GM12878 (cell line): Measurements from ENCODE around the gene HEATR1. TPM values are rescaled to one million over a fixed set of nuclear protein-coding genes. Genes with fewer than 3 reads are reported as not detected.
"Not testable (repeated sequence)": the region's sequence is repeated elsewhere in the genome, so short reads cannot be mapped to it uniquely, and the experiment has no call there.

Experiments used
- ATAC-seq: fragments of 200-7000 bp; cut with Tn5 transposase; 3 replicates; pipeline ENCODE4 v1.9.1; 2020; ENCODE audit warnings: mild to moderate bottlenecking, moderate library complexity
- BruUV-seq: library from RNA; stranded (reverse); fragments of 400-500 nt; replicated peaks from 2 replicates; lab custom pipeline; 2021; lab: Mats Ljungman, UMichigan
- CTCF ChIA-PET: fragments of 300-600 bp; sonication (Branson Sonifier 250); formaldehyde crosslinking; extraction: SDS; loops from one replicate; lab custom pipeline; 2021; ENCODE audit warnings: inconsistent platforms; lab: Yijun Ruan, JAX
- POLR2A ChIA-PET: fragments of 350-600 bp; formaldehyde crosslinking; extraction: SDS; loops from one replicate; lab custom pipeline; 2021; ENCODE audit warnings: inconsistent platforms; lab: Charles Lee
- RAD21 ChIA-PET: fragments of 300-600 bp; sonication (Branson Sonifier 250); formaldehyde crosslinking; loops from one replicate; lab custom pipeline; 2023; ENCODE audit warnings: antibody characterized with exemption; ENCODE audit not compliant: unreplicated experiment; lab: Charles Lee
- SMC1A ChIA-PET: fragments of 300-600 bp; sonication (Branson Sonifier 250); formaldehyde crosslinking; loops from one replicate; lab custom pipeline; 2023; ENCODE audit not compliant: unreplicated experiment, uncharacterized antibody; lab: Charles Lee
- DNase-seq: peaks from one replicate; pipeline ENCODE4 v3.0.0-alpha.2; 2011; ENCODE audit warnings: low read depth, low spot score
- FAIRE-seq: peaks from 3 replicates; lab custom pipeline; 2011; peaks lifted over from hg19 to GRCh38; lab: Jason Lieb, UNC
- H2AFZ ChIP-seq: 2 replicates; pipeline ENCODE4 v1.6.0; 2011; ENCODE audit warnings: low read depth, low read length, control low read depth; ENCODE audit not compliant: control insufficient read depth
- H3K27ac ChIP-seq: 2 replicates; pipeline ENCODE4 v1.5.1; 2011; ENCODE audit warnings: control low read depth; ENCODE audit not compliant: control insufficient read depth, insufficient read depth
- H3K27me3 ChIP-seq, 2 experiments: replicated peaks in 1 of 2; 2 replicates each; pipeline versions ENCODE4 v1.6.0 to v1.6.1; 2011; ENCODE audit warnings: low read length in 1 of 2; ENCODE audit not compliant: control insufficient read depth in 2 of 2, insufficient read depth in 2 of 2
- H3K36me3 ChIP-seq, 2 experiments: 2 replicates each; pipeline ENCODE4 v1.5.1; 2011; ENCODE audit warnings: low read length in 1 of 2; ENCODE audit not compliant: control insufficient read depth in 2 of 2, insufficient read depth in 2 of 2
- H3K4me1 ChIP-seq: 2 replicates; pipeline ENCODE4 v1.6.1; 2011; ENCODE audit warnings: mild to moderate bottlenecking, low read length, moderate library complexity, mixed read lengths; ENCODE audit not compliant: control insufficient read depth, insufficient read depth
- H3K4me2 ChIP-seq: 2 replicates; pipeline ENCODE4 v1.6.0; 2011; ENCODE audit warnings: control low read depth; ENCODE audit not compliant: control insufficient read depth, insufficient read depth
- H3K4me3 ChIP-seq: fragments of 200-600 bp; sonication (generic); 2 replicates; pipeline ENCODE4 v1.5.1; 2016
- H3K79me2 ChIP-seq: 2 replicates; pipeline ENCODE4 v1.6.0; 2011; ENCODE audit warnings: low read length; ENCODE audit not compliant: control insufficient read depth, insufficient read depth
- H3K9ac ChIP-seq: 2 replicates; pipeline ENCODE4 v1.8.0; 2011; ENCODE audit warnings: low read length, control low read depth, mixed read lengths; ENCODE audit not compliant: control insufficient read depth, insufficient read depth
- H3K9me3 ChIP-seq: replicated peaks from 3 replicates; pipeline ENCODE4 v1.5.1; 2011; ENCODE audit warnings: mild to moderate bottlenecking, low read length; ENCODE audit not compliant: control insufficient read depth, insufficient read depth
- H4K20me1 ChIP-seq: 2 replicates; pipeline ENCODE4 v1.6.0; 2011; ENCODE audit not compliant: control insufficient read depth, insufficient read depth
- ZNF687 ChIP-seq: fragments of 450-650 bp; IDR thresholded peaks from 2 replicates; pipeline ENCODE4 v1.6.1; 2017; ENCODE audit warnings: mild to moderate bottlenecking, moderate library complexity
- WGBS: methylation state at CpG from one replicate; pipeline ENCODE4 v1.1.6; 2016; ENCODE audit warnings: low lambda C conversion rate; ENCODE audit not compliant: insufficient replicate concordance, insufficient coverage; ENCODE audit errors: missing lambda C conversion rate; 5-methylcytosine and 5-hydroxymethylcytosine counted together
- in situ Hi-C: fragments of 300-500 bp; cut with MboI; formaldehyde crosslinking; loops from 9 replicates; pipeline ENCODE4 v1.14.3; 2018; ENCODE audit warnings: mixed read lengths
- intact Hi-C: fragments of 100-400 bp; cut with micrococcal nuclease; formaldehyde crosslinking; loops from one replicate; pipeline ENCODE4 v1.14.2; 2022; ENCODE audit not compliant: unreplicated experiment
- polyA plus RNA-seq, 11 experiments: library from polyadenylated mRNA; depleted of rRNA in 4 of 11; unstranded in 6 of 11; stranded (reverse) in 5 of 11; fragments of >200 nt; fragmentation: Nextera tagmentation in 4 of 11; fragmentation: Illumina TruSeq in 1 of 11; extraction: Ambion mirVana in 4 of 11; extraction: Trizol in 1 of 11; gene quantifications; 1 replicate in 1 of 11; 2 replicates in 10 of 11; pipeline versions ENCODE4 v1.2.1 to v1.2.3, GENCODE V29; 2011 to 2016; ENCODE audit warnings: inconsistent platforms in 2 of 11, missing spikeins in 2 of 11, low read depth in 1 of 11
- total RNA-seq, 4 experiments: library from RNA; depleted of rRNA in 3 of 4; stranded (reverse); fragments of >200 nt in 3 of 4; fragmentation: Illumina TruSeq in 1 of 4; extraction: Trizol in 1 of 4; gene quantifications; 2 replicates each; pipeline versions ENCODE4 v1.2.1 to v1.2.3, GENCODE V29; 2013 to 2021
- TF ChIP-seq, protein P1 (sequence below), 3 experiments: IDR thresholded peaks in 2 of 3; conservative IDR thresholded peaks in 1 of 3; 2 replicates each; pipeline ENCODE4 v1.5.1; 2011; ENCODE audit warnings: low read depth in 3 of 3, low read length in 3 of 3, mild to moderate bottlenecking in 3 of 3, control low read depth in 2 of 3, moderate library complexity in 2 of 3, inconsistent platforms in 1 of 3, mixed read lengths in 1 of 3; ENCODE audit not compliant: control insufficient read depth in 2 of 3, insufficient read depth in 1 of 3; ENCODE audit errors: extremely low read depth in 1 of 3

HEATR1 gene
- total and polyA plus RNA-seq, 10 of the 15 experiments (the other 5 are each of a cell fraction or from before 2014, with no cell fraction given): 8.6 to 72.3 (median 41.9) TPM

DNA sequence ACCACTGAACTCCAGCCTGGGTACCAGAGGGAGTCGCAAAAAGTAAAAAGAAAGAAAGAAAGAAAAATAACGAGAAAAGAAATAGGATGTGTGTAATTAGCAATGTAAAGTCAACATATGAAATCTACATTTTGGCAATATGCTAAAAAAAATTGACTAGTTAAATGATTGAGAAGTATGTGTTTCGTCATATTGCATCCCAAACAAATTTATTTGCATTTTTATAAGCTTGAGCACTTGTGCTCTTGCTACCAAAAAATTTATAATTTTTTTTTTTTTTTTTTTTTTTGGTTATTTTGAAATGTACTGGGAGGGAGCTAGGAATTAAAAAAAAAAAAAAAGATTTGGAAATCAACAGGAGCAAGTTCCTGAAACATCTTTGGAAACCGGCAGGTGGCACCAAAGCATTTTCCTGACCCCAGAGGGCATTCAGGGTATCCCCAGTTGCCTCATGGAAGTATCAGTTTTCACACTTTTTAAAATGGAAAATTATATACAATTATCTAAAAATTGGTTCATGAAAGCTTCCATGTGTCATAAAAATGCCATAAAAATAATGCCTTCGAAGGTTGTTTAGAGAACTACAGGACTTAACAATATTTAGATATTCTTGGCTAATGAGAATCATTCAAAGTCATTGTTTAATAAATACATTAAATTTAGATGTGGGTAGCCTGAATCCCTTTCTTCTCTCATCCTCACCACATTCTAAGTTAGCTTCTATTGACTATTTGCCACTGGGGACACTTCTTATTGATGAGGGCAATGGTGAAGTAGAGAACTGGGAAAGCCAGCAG is 4.8 kb upstream of the HEATR1 start (continued):
- TF ChIP-seq ZNF687: no peak
- TF ChIP-seq, protein P1, sequence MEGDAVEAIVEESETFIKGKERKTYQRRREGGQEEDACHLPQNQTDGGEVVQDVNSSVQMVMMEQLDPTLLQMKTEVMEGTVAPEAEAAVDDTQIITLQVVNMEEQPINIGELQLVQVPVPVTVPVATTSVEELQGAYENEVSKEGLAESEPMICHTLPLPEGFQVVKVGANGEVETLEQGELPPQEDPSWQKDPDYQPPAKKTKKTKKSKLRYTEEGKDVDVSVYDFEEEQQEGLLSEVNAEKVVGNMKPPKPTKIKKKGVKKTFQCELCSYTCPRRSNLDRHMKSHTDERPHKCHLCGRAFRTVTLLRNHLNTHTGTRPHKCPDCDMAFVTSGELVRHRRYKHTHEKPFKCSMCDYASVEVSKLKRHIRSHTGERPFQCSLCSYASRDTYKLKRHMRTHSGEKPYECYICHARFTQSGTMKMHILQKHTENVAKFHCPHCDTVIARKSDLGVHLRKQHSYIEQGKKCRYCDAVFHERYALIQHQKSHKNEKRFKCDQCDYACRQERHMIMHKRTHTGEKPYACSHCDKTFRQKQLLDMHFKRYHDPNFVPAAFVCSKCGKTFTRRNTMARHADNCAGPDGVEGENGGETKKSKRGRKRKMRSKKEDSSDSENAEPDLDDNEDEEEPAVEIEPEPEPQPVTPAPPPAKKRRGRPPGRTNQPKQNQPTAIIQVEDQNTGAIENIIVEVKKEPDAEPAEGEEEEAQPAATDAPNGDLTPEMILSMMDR (IDR thresholded peaks at IDR 0.05 in 2 of 3, conservative IDR thresholded peaks at IDR 0.05 in 1 of 3; ENCODE audit: control insufficient read depth in 2 of 3, extremely low read depth in 1 of 3, insufficient read depth in 1 of 3, low read depth in 3 of 3, low read length in 3 of 3): peak; percentile 17 to 35 (median 31); a peak in 4 of 6 replicates

DNA sequence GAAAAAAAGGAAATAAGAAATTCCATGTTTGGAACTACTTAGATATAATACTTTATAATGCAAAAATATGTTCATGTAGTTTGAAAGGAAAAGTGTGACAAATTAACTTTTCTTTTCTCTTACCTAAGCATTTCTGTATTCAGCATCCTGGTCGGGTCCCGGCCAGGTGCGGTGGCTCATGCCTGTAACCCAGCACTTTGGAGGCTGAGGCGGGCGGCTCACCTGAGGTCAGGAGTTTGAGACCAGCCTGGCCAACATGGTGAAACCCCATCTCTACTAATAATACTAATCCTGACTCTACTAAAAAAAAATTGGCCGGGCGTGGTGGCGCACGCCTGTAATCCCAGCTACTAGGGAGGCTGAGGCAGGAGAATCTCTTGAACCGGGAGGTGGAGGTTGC is 3.3 kb upstream of the HEATR1 start:
- H3K36me3 ChIP-seq, H3K4me3 ChIP-seq, H3K9me3 ChIP-seq, H3K4me1 ChIP-seq, H3K27ac ChIP-seq, SMC1A ChIA-PET, FAIRE-seq, H3K4me2 ChIP-seq, ATAC-seq, POLR2A ChIA-PET, RAD21 ChIA-PET, H3K9ac ChIP-seq, CTCF ChIA-PET, H2AFZ ChIP-seq, H3K27me3 ChIP-seq, DNase-seq, H4K20me1 ChIP-seq, BruUV-seq: not testable (repeated sequence)
- peaks cover 17% of the 10 kb centered on the region for H3K79me2 ChIP-seq
- in situ Hi-C loops: loop anchor here (10.0 kb wide), 2 partner anchors 257 to 957 kb away; no protein-coding TSS in a partner anchor
- intact Hi-C loops: loop anchor here (5.0 kb wide), 1 partner anchor 780 kb away; no protein-coding TSS in a partner anchor
- 82% methylated on average over 10 of the region's 10 CpGs for WGBS
